Breast epithelium (tissue), 3 donors: ENCODE data around the gene LINGO3.

ENCODE experiments used
- CTCF ChIP-seq, 3 donors: fragments of 450-650 bp; IDR thresholded peaks; one replicate each; pipeline ENCODE4 v1.5.1; 2016 to 2017; ENCODE audit warnings: antibody characterized with exemption in 3 of 3, mild to moderate bottlenecking in 3 of 3, moderate library complexity in 3 of 3
- POLR2A ChIP-seq: fragments of 450-650 bp; IDR thresholded peaks from one replicate; pipeline ENCODE4 v1.6.1; 2016; ENCODE audit warnings: antibody characterized with exemption, mild to moderate bottlenecking, moderate library complexity
- POLR2AphosphoS5 ChIP-seq, 3 donors: sonication (generic); formaldehyde crosslinking; IDR thresholded peaks; one replicate each; pipeline ENCODE4 v1.6.1; 2017; ENCODE audit warnings: antibody characterized with exemption in 3 of 3

- TF ChIP-seq POLR2A (no peak), CTCF (IDR thresholded peaks at IDR 0.05) (no peak), POLR2AphosphoS5 (IDR thresholded peaks at IDR 0.05) (no peak)
These were observed 46.1 kb upstream of the LINGO3 start for GRCh38 chr19:2353887-2354592.
